ENCODE measurements around the gene CELF2.

Gene CELF2

GRCh38 chr10:11178606-11179515, 161.2 kb downstream of the CELF2 start (continued):
- no peak for TF ChIP-seq ZNF433 (tag by site-specific recombination; IDR thresholded peaks at IDR 0.05; ENCODE audit: low read depth)
- no peak for TF ChIP-seq ZNF704 (tag by site-specific recombination; IDR thresholded peaks at IDR 0.05)
- no peak for TF ChIP-seq ZNF146 (tag by site-specific recombination; IDR thresholded peaks at IDR 0.05)
- peak; percentile 35; the same call in 1 of the 2 replicates for TF ChIP-seq TCF7L2 (IDR thresholded peaks at IDR 0.05; ENCODE audit: borderline replicate concordance, low read depth, low read length)
- TF ChIP-seq ZNF830 (tag by site-specific recombination; IDR thresholded peaks at IDR 0.05; ENCODE audit: low read depth): no peak
- TF ChIP-seq GLI4 (tag by site-specific recombination; IDR thresholded peaks at IDR 0.05): no peak

- TF ChIP-seq OVOL3 (tag by site-specific recombination; IDR thresholded peaks at IDR 0.05) (no peak), ZBTB1 (tag by site-specific recombination; IDR thresholded peaks at IDR 0.05) (no peak), MZF1 (tag by site-specific recombination; IDR thresholded peaks at IDR 0.05; ENCODE audit: borderline replicate concordance) (no peak), ZNF350 (tag by site-specific recombination; IDR thresholded peaks at IDR 0.05) (no peak), ZNF211 (tag by site-specific recombination; IDR thresholded peaks at IDR 0.05; ENCODE audit: low read depth) (no peak), ZNF473 (tag by site-specific recombination; IDR thresholded peaks at IDR 0.05) (no peak), ZNF558 (tag by site-specific recombination; IDR thresholded peaks at IDR 0.05) (no peak), YY1 (tag by site-specific recombination; IDR thresholded peaks at IDR 0.05) (no peak), ZNF221 (tag by site-specific recombination; IDR thresholded peaks at IDR 0.05; ENCODE audit: borderline replicate concordance) (no peak), SALL2 (tag by site-specific recombination; IDR thresholded peaks at IDR 0.05; ENCODE audit: borderline replicate concordance) (no peak), HOXC10 (CRISPR knock-in tag; IDR thresholded peaks at IDR 0.05) (no peak)
- no peaks in the 10 kb centered on the region for H3K9me3 ChIP-seq (ENCODE audit: control insufficient read depth, insufficient read depth, low read depth, low read length)
- no peak overlapping the region for H3K27ac ChIP-seq (ENCODE audit: extremely low read depth, low read depth, low read length)
- H3K4me1 ChIP-seq (ENCODE audit: control insufficient read depth, insufficient read depth, low read length): peaks cover 4% of the 10 kb centered on the region
- no peak overlapping the region for H3K4me3 ChIP-seq (ENCODE audit: low read depth, low read length)
- POLR2A ChIA-PET: no interaction called here
- CTCF ChIA-PET: interaction anchor here (0.6 to 1.4 kb wide), 4 partner anchors 10 to 359 kb away, joined by 3 to 4 read pairs (median 4); no protein-coding TSS in a partner anchor
- no peaks in the 10 kb centered on the region for H3K36me3 ChIP-seq (ENCODE audit: control insufficient read depth in 2 of 2, insufficient read depth in 1 of 2, low read length in 2 of 2)
Observed at GRCh38 chr10:11179516-11180105, 161.9 kb downstream of the CELF2 start.

- no peak overlapping the region for H3K4me3 ChIP-seq (ENCODE audit: low read depth, low read length)
- TF ChIP-seq ZSCAN23 (tag by site-specific recombination; IDR thresholded peaks at IDR 0.05) (no peak), MZF1 (tag by site-specific recombination; IDR thresholded peaks at IDR 0.05; ENCODE audit: borderline replicate concordance) (no peak), GLIS2 (tag by site-specific recombination; IDR thresholded peaks at IDR 0.05) (no peak), ZNF596 (tag by site-specific recombination; IDR thresholded peaks at IDR 0.05) (no peak), ZNF776 (tag by site-specific recombination; IDR thresholded peaks at IDR 0.05; ENCODE audit: borderline replicate concordance) (no peak), ZNF48 (tag by site-specific recombination; IDR thresholded peaks at IDR 0.05) (no peak), ZNF843 (tag by site-specific recombination; IDR thresholded peaks at IDR 0.05) (no peak), ZNF792 (tag by site-specific recombination; IDR thresholded peaks at IDR 0.05) (no peak), ZNF660 (tag by site-specific recombination; IDR thresholded peaks at IDR 0.05) (no peak), ZNF398 (tag by site-specific recombination; IDR thresholded peaks at IDR 0.05) (no peak), ZNF560 (tag by site-specific recombination; IDR thresholded peaks at IDR 0.05; ENCODE audit: borderline replicate concordance) (no peak), ZNF580 (tag by site-specific recombination; IDR thresholded peaks at IDR 0.05) (no peak), ZNF600 (tag by site-specific recombination; IDR thresholded peaks at IDR 0.05) (no peak), ZNF473 (tag by site-specific recombination; IDR thresholded peaks at IDR 0.05) (no peak), ZNF623 (tag by site-specific recombination; IDR thresholded peaks at IDR 0.05) (no peak), SP2 (tag by site-specific recombination; IDR thresholded peaks at IDR 0.05) (no peak), SCRT1 (tag by site-specific recombination; IDR thresholded peaks at IDR 0.05; ENCODE audit: borderline replicate concordance) (no peak)
- H3K4me1 ChIP-seq (ENCODE audit: control insufficient read depth, insufficient read depth, low read length): peaks cover 4% of the 10 kb centered on the region
- H3K9me3 ChIP-seq (ENCODE audit: control insufficient read depth, insufficient read depth, low read depth, low read length): no peaks in the 10 kb centered on the region
- no peaks in the 10 kb centered on the region for H3K36me3 ChIP-seq (ENCODE audit: control insufficient read depth in 2 of 2, insufficient read depth in 1 of 2, low read length in 2 of 2)
- ChIA-PET CTCF (no interaction called here), POLR2A (no interaction called here)
- H3K27ac ChIP-seq (ENCODE audit: extremely low read depth, low read depth, low read length): no peak overlapping the region
Observed at GRCh38 chr10:11180228-11180627, 162.6 kb downstream of the CELF2 start.
